Panc1 (cell line): ENCODE data around the gene LTC4S. TPM values are rescaled to one million over a fixed set of nuclear protein-coding genes. Genes with fewer than 3 reads are reported as not detected.

ENCODE experiments used
- ATAC-seq: fragments of 200-7000 bp; cut with Tn5 transposase; 2 replicates; pipeline ENCODE4 v1.9.1; 2020; ENCODE audit warnings: mild to moderate bottlenecking, moderate library complexity
- BruUV-seq: library from RNA; stranded (reverse); fragments of 400-500 nt; replicated peaks from 2 replicates; lab custom pipeline; 2021; lab: Mats Ljungman, UMichigan
- CTCF ChIA-PET: fragments of 300-600 bp; sonication (Branson Sonifier 250); formaldehyde crosslinking; loops from one replicate; lab custom pipeline; 2022; ENCODE audit warnings: antibody characterized with exemption; lab: Charles Lee
- POLR2A ChIA-PET: fragments of 300-600 bp; sonication (Branson Sonifier 250); formaldehyde crosslinking; loops from one replicate; lab custom pipeline; 2022; ENCODE audit warnings: antibody characterized with exemption; lab: Charles Lee
- DNase-seq: peaks from one replicate; pipeline ENCODE4 v3.0.0-alpha.2; 2010; ENCODE audit warnings: low read depth, low spot score
- H3K27ac ChIP-seq: 2 replicates; pipeline ENCODE4 v1.5.1; 2011; ENCODE audit warnings: mild to moderate bottlenecking, low read length, inconsistent platforms
- H3K27me3 ChIP-seq: fragments of 200-500 bp; sonication (Bioruptor generic); 2 replicates; pipeline ENCODE4 v1.6.0; 2014; ENCODE audit warnings: low read length, inconsistent platforms; ENCODE audit not compliant: control insufficient read depth, insufficient read depth
- H3K36me3 ChIP-seq: fragments of 200-500 bp; sonication (Bioruptor generic); 2 replicates; pipeline ENCODE4 v1.5.1; 2014; ENCODE audit warnings: inconsistent platforms, mild to moderate bottlenecking, low read length, moderate library complexity; ENCODE audit not compliant: control insufficient read depth, insufficient read depth
- H3K4me1 ChIP-seq: 2 replicates; pipeline ENCODE4 v1.5.1; 2011; ENCODE audit warnings: inconsistent platforms, mild to moderate bottlenecking, low read length, moderate library complexity; ENCODE audit not compliant: control insufficient read depth, insufficient read depth
- H3K4me3 ChIP-seq, 2 experiments: 2 replicates each; pipeline ENCODE4 v1.5.1; 2011 to 2012; ENCODE audit warnings: low read depth in 2 of 2, low read length in 2 of 2, mild to moderate bottlenecking in 2 of 2, inconsistent platforms in 1 of 2, moderate library complexity in 1 of 2
- H3K9me3 ChIP-seq: fragments of 200-500 bp; sonication (Bioruptor generic); 2 replicates; pipeline ENCODE4 v1.5.1; 2014; ENCODE audit warnings: low read depth, mild to moderate bottlenecking, inconsistent platforms, low read length, moderate library complexity; ENCODE audit not compliant: control insufficient read depth, insufficient read depth
- CTCF ChIP-seq: fragments of 450-650 bp; IDR thresholded peaks from 2 replicates; pipeline ENCODE4 v1.5.1; 2017; ENCODE audit warnings: mild to moderate bottlenecking
- POLR2AphosphoS5 ChIP-seq: IDR thresholded peaks from 2 replicates; pipeline ENCODE4 v1.6.1; 2012; ENCODE audit warnings: mild to moderate bottlenecking, low read depth, low read length, moderate library complexity
- REST ChIP-seq, 2 experiments: IDR thresholded peaks; 2 replicates each; pipeline ENCODE4 v1.6.1; 2011 to 2012; ENCODE audit warnings: low read depth in 2 of 2, control low read depth in 1 of 2, low read length in 1 of 2, mild to moderate bottlenecking in 1 of 2, moderate library complexity in 1 of 2; ENCODE audit not compliant: insufficient read depth in 1 of 2
- SIN3A ChIP-seq: IDR thresholded peaks from 2 replicates; pipeline ENCODE4 v1.6.1; 2012; ENCODE audit warnings: low read depth, mild to moderate bottlenecking, low read length, moderate library complexity, borderline replicate concordance; ENCODE audit not compliant: insufficient read depth
- TCF7L2 ChIP-seq: IDR thresholded peaks from 2 replicates; pipeline ENCODE4 v1.6.1; 2011; ENCODE audit warnings: mild to moderate bottlenecking, low read depth, low read length, inconsistent platforms
- in situ Hi-C: cut with HindIII; loops from 2 replicates; pipeline ENCODE4 v1.10.0; 2016; ENCODE audit warnings: low sequenced_read_pairs, low pct_unique_long_range_greater_than_20kb
- intact Hi-C: fragments of 100-400 bp; cut with micrococcal nuclease; formaldehyde crosslinking; loops from one replicate; pipeline ENCODE4 v1.10.0; 2022; ENCODE audit not compliant: unreplicated experiment
- total RNA-seq: library from RNA; stranded (reverse); gene quantifications from one replicate; pipeline ENCODE4 v1.2.1, GENCODE V29; 2021; ENCODE audit not compliant: unreplicated experiment

Gene LTC4S
- total RNA-seq, 1 experiment from 2014 or later, result 0.69 TPM

- Histone ChIP-seq H3K4me3 (no peak overlapping the region), H3K9me3 (no peaks in the 10 kb centered on the region), H3K36me3 (peaks cover 8% of the 10 kb centered on the region), H3K27ac (no peak overlapping the region), H3K27me3 (no peaks in the 10 kb centered on the region), H3K4me1 (peaks cover 25% of the 10 kb centered on the region)
- CTCF ChIA-PET, result interaction anchor here (0.6 kb wide), 1 partner anchor 15 kb away, joined by 6 read pairs; no protein-coding TSS in a partner anchor
- POLR2A ChIA-PET, result interaction anchor here (0.6 kb wide), 1 partner anchor 19 kb away, joined by 8 read pairs; no protein-coding TSS in a partner anchor
- BruUV-seq, result no TSS peak
- in situ Hi-C loops (no loop called here), intact Hi-C loops (no loop called here)
- DNase-seq (no peak), ATAC-seq (no peak)
- no peak for TF ChIP-seq SIN3A
- TF ChIP-seq POLR2AphosphoS5, result no peak
- no peak for TF ChIP-seq REST (IDR thresholded peaks at IDR 0.05; ENCODE audit: insufficient read depth in 1 of 2, low read depth in 2 of 2, low read length in 1 of 2)
- no peak for TF ChIP-seq TCF7L2
- TF ChIP-seq CTCF, result no peak
Measured at GRCh38 chr5:179767496-179768100, 26.2 kb upstream of the LTC4S start.

- no TSS peak for BruUV-seq
- POLR2A ChIA-PET, result interaction anchor here (0.6 kb wide), 1 partner anchor 18 kb away, joined by 8 read pairs; no protein-coding TSS in a partner anchor
- in situ Hi-C loops, result no loop called here
- intact Hi-C loops, result no loop called here
- Histone ChIP-seq H3K4me3 (no peak overlapping the region), H3K27ac (no peak overlapping the region), H3K36me3 (peaks cover 8% of the 10 kb centered on the region), H3K9me3 (no peaks in the 10 kb centered on the region), H3K27me3 (no peaks in the 10 kb centered on the region), H3K4me1 (peaks cover 16% of the 10 kb centered on the region)
- TF ChIP-seq CTCF (no peak), POLR2AphosphoS5 (no peak), REST (IDR thresholded peaks at IDR 0.05; ENCODE audit: insufficient read depth in 1 of 2, low read depth in 2 of 2, low read length in 1 of 2) (no peak), TCF7L2 (no peak), SIN3A (no peak)
- no peak for DNase-seq
- CTCF ChIA-PET, result interaction anchor here (0.6 to 0.9 kb wide), 2 partner anchors 16 to 19 kb away, joined by 6 to 10 read pairs; no protein-coding TSS in a partner anchor
- no peak for ATAC-seq
Measured at GRCh38 chr5:179768326-179769085, 25.3 kb upstream of the LTC4S start.
